ENCODE data around the gene CTSZ.
A peak's percentile ranks its signal among the peaks of the same experiment; 100 is the strongest.
"Not testable (repeated sequence)": the region's sequence is repeated elsewhere in the genome, so short reads cannot be mapped to it uniquely, and the experiment has no call there.

Gene CTSZ

GRCh38 chr20:58985656-58986055 is 21.4 kb downstream of the CTSZ start:
- no peak overlapping the region for H3K27ac ChIP-seq
- POLR2A ChIA-PET (ENCODE audit: low non-redundant PET), result no interaction called here
- no peak for TF ChIP-seq CTCF (conservative IDR thresholded peaks at IDR 0.05; ENCODE audit: low read depth)
- DNase-seq (ENCODE audit: low spot score), result no peak
- CTCF ChIA-PET, result no interaction called here

GRCh38 chr20:58984691-58985090 is 22.4 kb downstream of the CTSZ start:
- POLR2A ChIA-PET (ENCODE audit: low non-redundant PET), result no interaction called here
- TF ChIP-seq CTCF (conservative IDR thresholded peaks at IDR 0.05; ENCODE audit: low read depth), result no peak
- DNase-seq (ENCODE audit: low spot score), result no peak
- no peak overlapping the region for H3K27ac ChIP-seq
- CTCF ChIA-PET, result no interaction called here

GRCh38 chr20:58983115-58983468 is 24.0 kb downstream of the CTSZ start:
- POLR2A ChIA-PET (ENCODE audit: low non-redundant PET); CTCF ChIA-PET; DNase-seq (ENCODE audit: low spot score); H3K27ac ChIP-seq: not testable (repeated sequence)

- H3K27ac ChIP-seq, result peak overlapping the region; percentile 77
- TF ChIP-seq CTCF (conservative IDR thresholded peaks at IDR 0.05; ENCODE audit: low read depth), result no peak
- ChIA-PET CTCF (interaction anchor here (0.6 kb wide), 1 partner anchor 239 kb away, joined by 3 read pairs; no protein-coding TSS in a partner anchor), POLR2A (ENCODE audit: low non-redundant PET) (no interaction called here)
- DNase-seq (ENCODE audit: low spot score), result no peak
Observed at GRCh38 chr20:58982406-58983114, 24.5 kb downstream of the CTSZ start.

- DNase-seq (ENCODE audit: low spot score), result peak; percentile 51
- TF ChIP-seq CTCF (conservative IDR thresholded peaks at IDR 0.05; ENCODE audit: low read depth), result no peak
- H3K27ac ChIP-seq, result peak overlapping the region; percentile 77
- ChIA-PET CTCF (interaction anchor here (0.6 to 0.7 kb wide), 4 partner anchors 52 to 906 kb away, joined by 3 read pairs; no protein-coding TSS in a partner anchor), POLR2A (ENCODE audit: low non-redundant PET) (interaction anchor here (0.6 kb wide), 1 partner anchor 74 kb away, joined by 11 read pairs; no protein-coding TSS in a partner anchor)
Observed at GRCh38 chr20:58981628-58982364, 25.3 kb downstream of the CTSZ start.

- ChIA-PET CTCF (interaction anchor here (0.6 to 0.7 kb wide), 2 partner anchors 55 to 906 kb away, joined by 3 read pairs; no protein-coding TSS in a partner anchor), POLR2A (ENCODE audit: low non-redundant PET) (interaction anchor here (0.6 kb wide), 1 partner anchor 73 kb away, joined by 11 read pairs; no protein-coding TSS in a partner anchor)
Observed at GRCh38 chr20:58980711-58981627, 26.1 kb downstream of the CTSZ start, which contains the start of gene NELFCD. NELFCD (plus strand) TSS chr20:58981256; CDS start chr20:58981310, 54 bp downstream.

More at GRCh38 chr20:58980711-58981627, 26.1 kb downstream of the CTSZ start, which contains the start of gene NELFCD:
- TF ChIP-seq CTCF (conservative IDR thresholded peaks at IDR 0.05; ENCODE audit: low read depth), result no peak
- H3K27ac ChIP-seq, result peak within 1 kb of the TSS; percentile 77
- peak; percentile 100 for DNase-seq (ENCODE audit: low spot score)
